Measurements from ENCODE around the gene FN3K.
"Not testable (repeated sequence)": the region's sequence is repeated elsewhere in the genome, so short reads cannot be mapped to it uniquely, and the experiment has no call there.

Gene FN3K

GRCh38 chr17:82775001-82775823 lies 39.8 kb downstream of the FN3K start:
- DNase-seq = no peak

- DNase-seq = no peak
These were observed 41.0 kb downstream of the FN3K start for GRCh38 chr17:82776454-82776853.

- not testable (repeated sequence) for DNase-seq
These were observed 42.5 kb downstream of the FN3K start for GRCh38 chr17:82777778-82778375.

- no peak for DNase-seq
These were observed 44.1 kb downstream of the FN3K start for GRCh38 chr17:82779541-82779940.

GRCh38 chr17:82780195-82780594 lies 44.8 kb downstream of the FN3K start:
- no peak for DNase-seq

- DNase-seq = no peak
These were observed 45.8 kb downstream of the FN3K start for GRCh38 chr17:82780971-82781893.

- DNase-seq = peak; percentile 22
These were observed 46.5 kb downstream of the FN3K start for GRCh38 chr17:82781894-82782274.

GRCh38 chr17:82782657-82783207 lies 47.3 kb downstream of the FN3K start:
- no peak for DNase-seq

- DNase-seq = no peak
These were observed 48.1 kb downstream of the FN3K start for GRCh38 chr17:82783498-82783897.

GRCh38 chr17:82785581-82785980 lies 50.2 kb downstream of the FN3K start:
- not testable (repeated sequence) for DNase-seq

GRCh38 chr17:82786427-82786826 lies 51.0 kb downstream of the FN3K start:
- no peak for DNase-seq

GRCh38 chr17:82787081-82787848 lies 51.9 kb downstream of the FN3K start:
- no peak for DNase-seq

- DNase-seq = no peak
These were observed 53.0 kb downstream of the FN3K start for GRCh38 chr17:82788206-82789001.

- DNase-seq = no peak
These were observed 53.7 kb downstream of the FN3K start for GRCh38 chr17:82789051-82789592.

- DNase-seq = no peak
These were observed 54.4 kb downstream of the FN3K start for GRCh38 chr17:82789806-82790205.

- DNase-seq = no peak
These were observed 55.0 kb downstream of the FN3K start for GRCh38 chr17:82790391-82790790.

- peak; percentile 28 for DNase-seq
These were observed 56.1 kb downstream of the FN3K start for GRCh38 chr17:82791532-82791931.

GRCh38 chr17:82793974-82794630 lies 58.7 kb downstream of the FN3K start:
- DNase-seq = no peak

- DNase-seq = no peak
These were observed 59.5 kb downstream of the FN3K start for GRCh38 chr17:82794781-82795482.

- no peak for DNase-seq
These were observed 60.2 kb downstream of the FN3K start for GRCh38 chr17:82795615-82796014.
